ENCODE results near the gene MBP.
A peak's percentile ranks its signal among the peaks of the same experiment; 100 is the strongest.

MBP gene

DNA sequence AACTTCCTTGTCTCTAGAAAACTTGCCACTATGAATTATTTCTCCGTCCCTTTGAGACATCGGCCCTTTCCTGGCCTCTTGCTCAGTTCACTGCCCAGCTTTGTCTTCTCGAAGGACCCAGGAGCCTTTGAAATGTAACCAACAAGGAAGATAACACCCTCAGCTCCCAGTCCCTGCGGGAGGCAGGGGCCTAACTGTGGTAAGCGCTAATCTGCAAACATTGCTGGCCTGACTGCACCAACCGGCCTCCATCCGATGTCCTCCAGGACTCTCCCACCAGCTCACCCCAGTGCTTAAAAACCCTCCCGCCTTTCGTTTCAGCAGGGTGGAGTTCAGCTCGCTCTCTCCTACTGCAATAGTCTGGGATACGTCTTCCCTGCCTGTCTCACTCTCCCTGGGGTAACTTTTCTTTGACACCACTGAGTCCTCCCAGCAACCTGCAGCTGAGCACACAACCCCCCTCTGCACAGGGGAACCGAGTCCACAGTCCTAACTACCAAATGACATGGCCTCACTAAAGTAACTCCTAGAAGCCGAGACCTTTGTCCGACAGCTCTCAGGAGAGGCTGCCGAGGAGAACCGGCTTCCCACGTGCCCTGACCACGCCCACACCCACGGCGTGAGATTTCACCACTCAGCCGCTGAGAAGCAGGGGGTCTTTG lies 76.1 kb downstream of the MBP start:
- peak in 1 of 2 experiments; percentile 65 for DNase-seq (ENCODE audit: low read depth in 1 of 2, low spot score in 1 of 2)
- no peak overlapping the region for H3K4me3 ChIP-seq (replicated peaks; ENCODE audit: insufficient read depth, low read length)
- TF ChIP-seq GABPA (IDR thresholded peaks at IDR 0.05; ENCODE audit: low read depth) (no peak), POLR2AphosphoS5 (IDR thresholded peaks at IDR 0.05; ENCODE audit: low read depth) (no peak), SPI1 (IDR thresholded peaks at IDR 0.05; ENCODE audit: borderline replicate concordance, low read depth) (no peak)
- TF ChIP-seq, protein P1, sequence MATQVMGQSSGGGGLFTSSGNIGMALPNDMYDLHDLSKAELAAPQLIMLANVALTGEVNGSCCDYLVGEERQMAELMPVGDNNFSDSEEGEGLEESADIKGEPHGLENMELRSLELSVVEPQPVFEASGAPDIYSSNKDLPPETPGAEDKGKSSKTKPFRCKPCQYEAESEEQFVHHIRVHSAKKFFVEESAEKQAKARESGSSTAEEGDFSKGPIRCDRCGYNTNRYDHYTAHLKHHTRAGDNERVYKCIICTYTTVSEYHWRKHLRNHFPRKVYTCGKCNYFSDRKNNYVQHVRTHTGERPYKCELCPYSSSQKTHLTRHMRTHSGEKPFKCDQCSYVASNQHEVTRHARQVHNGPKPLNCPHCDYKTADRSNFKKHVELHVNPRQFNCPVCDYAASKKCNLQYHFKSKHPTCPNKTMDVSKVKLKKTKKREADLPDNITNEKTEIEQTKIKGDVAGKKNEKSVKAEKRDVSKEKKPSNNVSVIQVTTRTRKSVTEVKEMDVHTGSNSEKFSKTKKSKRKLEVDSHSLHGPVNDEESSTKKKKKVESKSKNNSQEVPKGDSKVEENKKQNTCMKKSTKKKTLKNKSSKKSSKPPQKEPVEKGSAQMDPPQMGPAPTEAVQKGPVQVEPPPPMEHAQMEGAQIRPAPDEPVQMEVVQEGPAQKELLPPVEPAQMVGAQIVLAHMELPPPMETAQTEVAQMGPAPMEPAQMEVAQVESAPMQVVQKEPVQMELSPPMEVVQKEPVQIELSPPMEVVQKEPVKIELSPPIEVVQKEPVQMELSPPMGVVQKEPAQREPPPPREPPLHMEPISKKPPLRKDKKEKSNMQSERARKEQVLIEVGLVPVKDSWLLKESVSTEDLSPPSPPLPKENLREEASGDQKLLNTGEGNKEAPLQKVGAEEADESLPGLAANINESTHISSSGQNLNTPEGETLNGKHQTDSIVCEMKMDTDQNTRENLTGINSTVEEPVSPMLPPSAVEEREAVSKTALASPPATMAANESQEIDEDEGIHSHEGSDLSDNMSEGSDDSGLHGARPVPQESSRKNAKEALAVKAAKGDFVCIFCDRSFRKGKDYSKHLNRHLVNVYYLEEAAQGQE (IDR thresholded peaks at IDR 0.05; ENCODE audit: insufficient replicate concordance, low read depth): no peak
- TF ChIP-seq, protein P2, sequence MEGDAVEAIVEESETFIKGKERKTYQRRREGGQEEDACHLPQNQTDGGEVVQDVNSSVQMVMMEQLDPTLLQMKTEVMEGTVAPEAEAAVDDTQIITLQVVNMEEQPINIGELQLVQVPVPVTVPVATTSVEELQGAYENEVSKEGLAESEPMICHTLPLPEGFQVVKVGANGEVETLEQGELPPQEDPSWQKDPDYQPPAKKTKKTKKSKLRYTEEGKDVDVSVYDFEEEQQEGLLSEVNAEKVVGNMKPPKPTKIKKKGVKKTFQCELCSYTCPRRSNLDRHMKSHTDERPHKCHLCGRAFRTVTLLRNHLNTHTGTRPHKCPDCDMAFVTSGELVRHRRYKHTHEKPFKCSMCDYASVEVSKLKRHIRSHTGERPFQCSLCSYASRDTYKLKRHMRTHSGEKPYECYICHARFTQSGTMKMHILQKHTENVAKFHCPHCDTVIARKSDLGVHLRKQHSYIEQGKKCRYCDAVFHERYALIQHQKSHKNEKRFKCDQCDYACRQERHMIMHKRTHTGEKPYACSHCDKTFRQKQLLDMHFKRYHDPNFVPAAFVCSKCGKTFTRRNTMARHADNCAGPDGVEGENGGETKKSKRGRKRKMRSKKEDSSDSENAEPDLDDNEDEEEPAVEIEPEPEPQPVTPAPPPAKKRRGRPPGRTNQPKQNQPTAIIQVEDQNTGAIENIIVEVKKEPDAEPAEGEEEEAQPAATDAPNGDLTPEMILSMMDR (IDR thresholded peaks at IDR 0.05; ENCODE audit: insufficient read depth, low read length): no peak
- H3K27ac ChIP-seq (replicated peaks): peak overlapping the region; percentile 93
- no peaks in the 10 kb centered on the region for H3K27me3 ChIP-seq (ENCODE audit: insufficient read depth, poor library complexity, severe bottlenecking)

DNA sequence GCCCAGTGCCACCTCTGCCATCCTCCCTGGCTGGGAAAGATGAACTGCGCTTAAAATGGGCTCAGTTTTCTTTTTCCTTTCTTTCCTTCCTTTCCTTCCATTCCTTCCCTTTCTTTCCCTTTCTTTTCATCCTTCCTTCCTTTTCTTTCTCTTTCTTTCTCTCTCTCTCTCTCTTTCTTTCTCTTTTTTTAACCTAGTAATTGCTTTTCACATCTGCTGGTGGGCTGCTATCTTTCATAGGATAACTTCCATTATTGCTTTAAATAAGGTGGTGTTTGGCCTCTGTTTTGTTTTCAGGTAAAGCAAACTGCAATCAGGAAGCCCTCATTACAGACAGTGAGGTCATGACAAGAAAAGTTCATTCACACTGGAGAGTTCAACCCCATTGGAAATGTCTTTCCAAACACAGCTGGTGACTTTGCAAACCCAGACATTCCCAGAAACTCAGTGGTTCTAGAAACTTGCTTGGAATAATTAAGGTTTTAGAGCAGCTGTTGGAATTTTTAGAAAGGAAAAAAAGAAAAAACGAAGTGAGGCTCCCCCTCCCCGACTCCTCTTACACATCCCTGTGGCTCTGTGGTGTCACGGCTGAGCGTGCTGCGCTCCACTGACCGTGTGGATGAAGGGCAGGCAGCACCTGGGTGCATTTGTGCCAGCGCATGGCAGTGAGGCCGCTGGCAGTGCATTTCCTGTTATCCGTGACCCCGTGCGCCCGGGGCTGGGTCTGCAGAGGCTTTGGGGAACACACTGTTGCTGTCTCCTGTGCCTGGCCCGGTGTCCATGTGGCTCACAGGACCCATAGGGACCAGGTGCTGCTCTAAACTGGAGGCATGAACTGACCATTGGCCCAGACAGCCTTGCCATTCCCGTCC lies 76.9 kb downstream of the MBP start:
- peak overlapping the region; percentile 93 for H3K27ac ChIP-seq (replicated peaks)
- TF ChIP-seq, protein P2 (IDR thresholded peaks at IDR 0.05; ENCODE audit: insufficient read depth, low read length): no peak
- TF ChIP-seq, protein P1 (IDR thresholded peaks at IDR 0.05; ENCODE audit: insufficient replicate concordance, low read depth): no peak
- peak; percentile 89; the same call in 1 of the 2 replicates for TF ChIP-seq POLR2AphosphoS5 (IDR thresholded peaks at IDR 0.05; ENCODE audit: low read depth)
- no peak for TF ChIP-seq GABPA (IDR thresholded peaks at IDR 0.05; ENCODE audit: low read depth)
- TF ChIP-seq SPI1 (IDR thresholded peaks at IDR 0.05; ENCODE audit: borderline replicate concordance, low read depth): no peak; the same call in 1 of the 2 replicates

DNA sequence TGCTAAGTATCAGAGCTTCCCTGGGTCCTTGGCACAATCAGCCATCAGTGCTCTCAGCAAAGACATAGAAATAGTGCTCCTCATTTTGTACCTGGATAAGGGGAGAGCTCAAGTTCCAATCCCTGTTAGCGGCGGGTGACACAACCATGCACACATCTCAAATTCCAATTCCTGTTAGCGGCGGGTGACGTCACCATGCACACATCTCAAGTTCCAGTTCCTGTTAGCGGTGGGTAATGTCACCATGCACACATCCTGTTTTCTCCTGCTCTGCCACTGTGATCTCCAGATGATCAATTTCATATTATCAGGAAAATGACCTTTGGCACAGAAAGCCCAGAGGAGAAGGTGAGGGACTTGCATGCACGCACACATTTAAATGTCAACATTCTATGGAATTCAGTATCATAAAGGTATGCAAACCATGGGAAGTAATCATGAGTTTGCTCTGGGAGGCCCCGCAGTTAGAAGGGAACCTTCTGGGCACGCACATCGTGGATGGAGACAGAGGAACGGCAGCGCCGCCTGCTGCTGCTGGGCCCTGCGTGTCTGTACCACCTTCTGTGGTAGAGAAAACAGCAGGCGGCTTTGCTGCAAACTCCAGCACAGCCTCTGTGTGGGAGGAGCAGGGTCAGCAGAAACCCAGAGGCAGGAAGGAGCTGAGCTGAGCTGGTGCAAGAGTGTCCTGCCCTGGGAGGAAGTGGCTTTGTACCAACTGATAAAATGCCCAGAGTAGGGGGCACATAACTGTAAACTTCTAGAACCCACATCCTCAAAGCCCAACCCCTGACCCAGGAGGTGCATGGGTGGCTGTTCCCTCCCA lies 77.8 kb downstream of the MBP start:
- TF ChIP-seq, protein P2 (IDR thresholded peaks at IDR 0.05; ENCODE audit: insufficient read depth, low read length): peak; percentile 98
- TF ChIP-seq SPI1 (IDR thresholded peaks at IDR 0.05; ENCODE audit: borderline replicate concordance, low read depth): peak; percentile 98
- TF ChIP-seq GABPA (IDR thresholded peaks at IDR 0.05; ENCODE audit: low read depth): peak; percentile 70
- TF ChIP-seq, protein P1 (IDR thresholded peaks at IDR 0.05; ENCODE audit: insufficient replicate concordance, low read depth): no peak
- TF ChIP-seq POLR2AphosphoS5 (IDR thresholded peaks at IDR 0.05; ENCODE audit: low read depth): peak; percentile 98
- Histone ChIP-seq H3K4me3 (replicated peaks; ENCODE audit: insufficient read depth, low read length) (peak overlapping the region; percentile 1; the same call in 1 of the 2 replicates), H3K27ac (replicated peaks) (peak overlapping the region; percentile 93), H3K27me3 (ENCODE audit: insufficient read depth, poor library complexity, severe bottlenecking) (no peaks in the 10 kb centered on the region)
- peak; percentile 100 for DNase-seq (ENCODE audit: low read depth in 1 of 2, low spot score in 1 of 2)

More for the DNA sequence above, 76.9 kb downstream of the MBP start:
- H3K27me3 ChIP-seq (ENCODE audit: insufficient read depth, poor library complexity, severe bottlenecking): no peaks in the 10 kb centered on the region
- no peak overlapping the region for H3K4me3 ChIP-seq (replicated peaks; ENCODE audit: insufficient read depth, low read length)
- DNase-seq (ENCODE audit: low read depth in 1 of 2, low spot score in 1 of 2): peak in 1 of 2 experiments; percentile 80

Data from HL-60 (cell line).